ENCODE data around the gene RAB6B. TPM values are rescaled to one million over a fixed set of nuclear protein-coding genes. Genes with fewer than 3 reads are reported as not detected.

Gene RAB6B
- total and polyA plus RNA-seq, 2 experiments from 2014 or later = 1.2 to 3.9 TPM

GRCh38 chr3:133859381-133860234, 36.1 kb downstream of the RAB6B start:
- Mint-ChIP-seq H3K27me3 (ENCODE audit: insufficient read depth, low read depth, poor library complexity) (peaks cover 20% of the 10 kb centered on the region), H3K36me3 (ENCODE audit: low read depth) (no peaks in the 10 kb centered on the region), H3K9me3 (no peaks in the 10 kb centered on the region), H3K4me3 (no peak overlapping the region), H3K4me1 (peaks cover 21% of the 10 kb centered on the region), H3K27ac (no peak overlapping the region)
- no peak overlapping the region for H2AFZ ChIP-seq
- H3F3A ChIP-seq (replicated peaks; ENCODE audit: low read depth) = no peaks in the 10 kb centered on the region
- H4K20me1 ChIP-seq (replicated peaks; ENCODE audit: insufficient read depth) = no peaks in the 10 kb centered on the region
- H3K36me3 ChIP-seq (ENCODE audit: insufficient read depth) = no peaks in the 10 kb centered on the region
- H3K4me1 ChIP-seq (ENCODE audit: insufficient read depth) = peaks cover 4% of the 10 kb centered on the region; the same call in 1 of the 2 replicates
- ATAC-seq = no peak
- DNase-seq (ENCODE audit: low spot score) = no peak
- no peak overlapping the region for H3K4me3 ChIP-seq
- TF ChIP-seq STAT1 (IDR thresholded peaks at IDR 0.05; ENCODE audit: unreplicated experiment) = no peak
- no peak for TF ChIP-seq EZH2phosphoT487 (IDR thresholded peaks at IDR 0.05; ENCODE audit: unreplicated experiment)
- TF ChIP-seq ZNF114 (CRISPR knock-in tag; IDR thresholded peaks at IDR 0.05) = no peak
- TF ChIP-seq NANOG (IDR thresholded peaks at IDR 0.05; ENCODE audit: borderline replicate concordance) = no peak
- no peak for TF ChIP-seq ZNF462 (CRISPR knock-in tag; IDR thresholded peaks at IDR 0.05)
- no peak for TF ChIP-seq EZH2 (IDR thresholded peaks at IDR 0.05; ENCODE audit: low read depth, unreplicated experiment)
- TF ChIP-seq ZNF331 (CRISPR knock-in tag; IDR thresholded peaks at IDR 0.05; ENCODE audit: low read depth) = no peak
- TF ChIP-seq JUNB (IDR thresholded peaks at IDR 0.05; ENCODE audit: unreplicated experiment) = no peak
- TF ChIP-seq CTCF (conservative IDR thresholded peaks at IDR 0.05; ENCODE audit: low read depth in 2 of 2) = no peak
- no peak for TF ChIP-seq CREB1 (CRISPR knock-in tag; IDR thresholded peaks at IDR 0.05; ENCODE audit: low read depth)
- TF ChIP-seq, protein P1, sequence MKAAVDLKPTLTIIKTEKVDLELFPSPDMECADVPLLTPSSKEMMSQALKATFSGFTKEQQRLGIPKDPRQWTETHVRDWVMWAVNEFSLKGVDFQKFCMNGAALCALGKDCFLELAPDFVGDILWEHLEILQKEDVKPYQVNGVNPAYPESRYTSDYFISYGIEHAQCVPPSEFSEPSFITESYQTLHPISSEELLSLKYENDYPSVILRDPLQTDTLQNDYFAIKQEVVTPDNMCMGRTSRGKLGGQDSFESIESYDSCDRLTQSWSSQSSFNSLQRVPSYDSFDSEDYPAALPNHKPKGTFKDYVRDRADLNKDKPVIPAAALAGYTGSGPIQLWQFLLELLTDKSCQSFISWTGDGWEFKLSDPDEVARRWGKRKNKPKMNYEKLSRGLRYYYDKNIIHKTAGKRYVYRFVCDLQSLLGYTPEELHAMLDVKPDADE (IDR thresholded peaks at IDR 0.05) = no peak
- TF ChIP-seq, protein P2, sequence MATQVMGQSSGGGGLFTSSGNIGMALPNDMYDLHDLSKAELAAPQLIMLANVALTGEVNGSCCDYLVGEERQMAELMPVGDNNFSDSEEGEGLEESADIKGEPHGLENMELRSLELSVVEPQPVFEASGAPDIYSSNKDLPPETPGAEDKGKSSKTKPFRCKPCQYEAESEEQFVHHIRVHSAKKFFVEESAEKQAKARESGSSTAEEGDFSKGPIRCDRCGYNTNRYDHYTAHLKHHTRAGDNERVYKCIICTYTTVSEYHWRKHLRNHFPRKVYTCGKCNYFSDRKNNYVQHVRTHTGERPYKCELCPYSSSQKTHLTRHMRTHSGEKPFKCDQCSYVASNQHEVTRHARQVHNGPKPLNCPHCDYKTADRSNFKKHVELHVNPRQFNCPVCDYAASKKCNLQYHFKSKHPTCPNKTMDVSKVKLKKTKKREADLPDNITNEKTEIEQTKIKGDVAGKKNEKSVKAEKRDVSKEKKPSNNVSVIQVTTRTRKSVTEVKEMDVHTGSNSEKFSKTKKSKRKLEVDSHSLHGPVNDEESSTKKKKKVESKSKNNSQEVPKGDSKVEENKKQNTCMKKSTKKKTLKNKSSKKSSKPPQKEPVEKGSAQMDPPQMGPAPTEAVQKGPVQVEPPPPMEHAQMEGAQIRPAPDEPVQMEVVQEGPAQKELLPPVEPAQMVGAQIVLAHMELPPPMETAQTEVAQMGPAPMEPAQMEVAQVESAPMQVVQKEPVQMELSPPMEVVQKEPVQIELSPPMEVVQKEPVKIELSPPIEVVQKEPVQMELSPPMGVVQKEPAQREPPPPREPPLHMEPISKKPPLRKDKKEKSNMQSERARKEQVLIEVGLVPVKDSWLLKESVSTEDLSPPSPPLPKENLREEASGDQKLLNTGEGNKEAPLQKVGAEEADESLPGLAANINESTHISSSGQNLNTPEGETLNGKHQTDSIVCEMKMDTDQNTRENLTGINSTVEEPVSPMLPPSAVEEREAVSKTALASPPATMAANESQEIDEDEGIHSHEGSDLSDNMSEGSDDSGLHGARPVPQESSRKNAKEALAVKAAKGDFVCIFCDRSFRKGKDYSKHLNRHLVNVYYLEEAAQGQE (IDR thresholded peaks at IDR 0.05; ENCODE audit: unreplicated experiment) = no peak
- no peak for TF ChIP-seq POLR2AphosphoS5 (IDR thresholded peaks at IDR 0.05; ENCODE audit: low read depth)
- no peak overlapping the region for H3K27ac ChIP-seq (ENCODE audit: low read depth)
- no peaks in the 10 kb centered on the region for H3K9me2 ChIP-seq (ENCODE audit: insufficient read depth)
- H3K79me2 ChIP-seq (replicated peaks; ENCODE audit: insufficient read depth) = no peaks in the 10 kb centered on the region
- no peak overlapping the region for H3K4me2 ChIP-seq
- H3K27me3 ChIP-seq (ENCODE audit: insufficient read depth) = no peaks in the 10 kb centered on the region
